Measurements from ENCODE around the gene CYP4F22. TPM values are rescaled to one million over a fixed set of nuclear protein-coding genes. Genes with fewer than 3 reads are reported as not detected.

The CYP4F22 gene
- total RNA-seq, 2 experiments from 2014 or later = 0.19 to 0.28 TPM

- no peak for ATAC-seq (ENCODE audit: poor library complexity)
- no peaks in the 10 kb centered on the region for H3K36me3 Mint-ChIP-seq (ENCODE audit: low read depth)
- H3K4me3 Mint-ChIP-seq = no peak overlapping the region
- peak in 2 of 14 experiments; percentile 1 to 20 for DNase-seq
- H3K9me3 Mint-ChIP-seq = peaks cover 9% of the 10 kb centered on the region
- Histone ChIP-seq H3K27me3 (ENCODE audit: control insufficient read depth in 1 of 2, insufficient read depth in 2 of 2, low read length in 2 of 2) (peaks cover 10 to 14% of the 10 kb centered on the region in 2 experiments), H3K4me1 (ENCODE audit: insufficient read depth, low read length) (no peaks in the 10 kb centered on the region), H3K9me3 (ENCODE audit: control insufficient read depth in 1 of 2, insufficient read depth in 1 of 2, low read length in 2 of 2) (no peaks in the 10 kb centered on the region), H3K4me3 (ENCODE audit: low read length) (no peak overlapping the region), H3K36me3 (ENCODE audit: insufficient read depth, low read length) (no peaks in the 10 kb centered on the region), H3K27ac (ENCODE audit: low read depth in 1 of 2, low read length in 2 of 2) (no peak overlapping the region)
- TF ChIP-seq CTCF (IDR thresholded peaks at IDR 0.05) = no peak
- no peaks in the 10 kb centered on the region for H3K4me1 Mint-ChIP-seq (ENCODE audit: low read depth)
- H3K27ac Mint-ChIP-seq = no peak overlapping the region
- ChIA-PET POLR2A (no interaction called here), CTCF (no interaction called here)
- intact Hi-C loops (cut with DNase I, micrococcal nuclease) = no loop called here
- peaks cover 44% of the 10 kb centered on the region for H3K27me3 Mint-ChIP-seq
These were observed 86.7 kb downstream of the CYP4F22 start for GRCh38 chr19:15595069-15595468.

Other genes with a start within 250 kb of the CYP4F22 start
- 100 to 1,000 TPM; 101 to 102 TPM for gene BRD4, start 176.0 kb upstream of the CYP4F22 start, total RNA-seq
- gene AKAP8, start 128.7 kb upstream of the CYP4F22 start, total RNA-seq = 10 to 100 TPM; 87.5 to 90.1 TPM
- gene AKAP8L, start 89.5 kb upstream of the CYP4F22 start, total RNA-seq = 100 to 1,000 TPM; 157 to 162 TPM
- 10 to 100 TPM; 12.9 to 14.3 TPM for gene WIZ, start 58.6 kb upstream of the CYP4F22 start, total RNA-seq
- gene RASAL3, start 44.0 kb upstream of the CYP4F22 start, total RNA-seq = 10 to 100 TPM; 91.8 to 92.8 TPM
- not detected for gene PGLYRP2, start 29.0 kb upstream of the CYP4F22 start, total RNA-seq
- gene CYP4F8, start 106.7 kb downstream of the CYP4F22 start, total RNA-seq = not detected
- not detected for gene CYP4F3, start 132.4 kb downstream of the CYP4F22 start, total RNA-seq
- gene CYP4F12, start 164.6 kb downstream of the CYP4F22 start, total RNA-seq = 1 to 10 TPM in 1 of 2 experiments, under 1 TPM in 1; 0.75 to 1.0 TPM
- gene OR10H2, start 219.5 kb downstream of the CYP4F22 start, total RNA-seq = not detected
- not detected for gene OR10H3, start 229.5 kb downstream of the CYP4F22 start, total RNA-seq